ENCODE measurements around the gene MT1G.
"Not testable (repeated sequence)": the region's sequence is repeated elsewhere in the genome, so short reads cannot be mapped to it uniquely, and the experiment has no call there.

MT1G gene

DNA sequence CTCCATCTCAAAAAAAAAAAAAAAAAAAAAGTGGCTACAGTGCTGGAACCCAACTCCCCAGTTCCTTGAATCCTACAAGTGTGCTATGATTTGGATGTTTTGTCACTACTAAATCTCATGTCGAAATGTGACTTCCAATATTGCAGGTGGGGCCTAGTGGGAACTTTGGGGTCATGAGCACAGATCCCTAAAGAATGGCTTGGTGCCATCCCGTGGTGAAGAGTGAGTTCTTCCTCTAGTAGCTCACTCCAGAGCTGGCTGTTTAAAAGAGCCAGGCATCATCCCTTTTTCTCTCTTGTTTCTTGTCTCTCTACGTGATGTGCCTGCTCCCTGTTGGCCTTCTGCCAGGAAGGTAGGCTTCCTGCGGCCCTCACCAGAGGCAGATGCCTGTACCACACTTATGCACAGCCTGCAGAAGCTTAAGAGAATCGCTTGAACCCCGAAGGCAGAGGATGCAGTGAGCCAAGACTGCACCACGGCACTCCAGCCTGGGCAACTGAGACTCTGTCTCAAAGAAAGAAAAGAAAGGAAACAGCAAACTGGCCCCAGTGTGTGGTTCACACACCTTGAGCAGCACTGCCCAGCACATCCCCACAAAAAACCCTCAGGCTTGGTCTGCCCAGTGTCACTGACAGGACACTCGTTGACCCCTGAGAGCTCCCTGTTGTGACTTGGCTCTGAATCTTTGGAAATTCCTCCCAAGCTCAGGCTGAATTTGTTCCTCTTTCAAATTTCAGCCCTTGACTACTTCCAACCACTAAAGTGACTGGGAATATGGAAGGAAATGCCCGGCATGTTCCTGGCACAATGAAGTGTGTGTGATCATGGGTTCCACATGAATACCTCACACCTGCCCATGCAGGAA, 39.1 kb downstream of the MT1G start:
- no peaks in the 10 kb centered on the region for H3K36me3 Mint-ChIP-seq (ENCODE audit: low read depth)
- H3K4me3 Mint-ChIP-seq: no peak overlapping the region
- peaks cover 95% of the 10 kb centered on the region for H3K27me3 Mint-ChIP-seq (ENCODE audit: low read depth)
- H3K27ac Mint-ChIP-seq: no peak overlapping the region
- H3K4me1 Mint-ChIP-seq: peaks cover 5% of the 10 kb centered on the region
- no peaks in the 10 kb centered on the region for H3K9me3 Mint-ChIP-seq
- no peak for TF ChIP-seq CTCF (IDR thresholded peaks at IDR 0.05; ENCODE audit: unreplicated experiment in 3 of 3)

DNA sequence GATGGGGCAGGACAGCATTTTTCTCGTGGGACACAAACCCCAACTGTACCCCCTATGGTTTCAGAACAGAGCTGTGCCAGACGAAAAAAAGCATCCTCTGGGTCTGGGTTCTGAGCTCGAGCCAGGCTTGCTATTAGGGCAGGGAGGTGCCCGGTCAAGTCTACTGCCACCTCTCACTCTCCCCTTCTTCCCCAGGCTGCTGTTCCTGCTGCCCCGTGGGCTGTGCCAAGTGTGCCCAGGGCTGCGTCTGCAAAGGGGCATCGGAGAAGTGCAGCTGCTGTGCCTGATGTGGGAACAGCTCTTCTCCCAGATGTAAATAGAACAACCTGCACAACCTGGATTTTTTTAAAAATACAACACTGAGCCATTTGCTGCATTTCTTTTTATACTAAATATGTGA, 41.2 kb downstream of the MT1G start:
- TF ChIP-seq CTCF (IDR thresholded peaks at IDR 0.05; ENCODE audit: unreplicated experiment in 3 of 3): no peak
- Mint-ChIP-seq H3K4me1 (peaks cover 5% of the 10 kb centered on the region), H3K9me3 (no peaks in the 10 kb centered on the region), H3K27me3 (ENCODE audit: low read depth) (peaks cover 95% of the 10 kb centered on the region), H3K36me3 (ENCODE audit: low read depth) (no peaks in the 10 kb centered on the region), H3K4me3 (peak overlapping the region; percentile 65 to 88 (median 84)), H3K27ac (peak overlapping the region in 2 of 3 experiments; percentile 50 to 56)

GRCh38 chr16:56625943-56626654, 41.8 kb downstream of the MT1G start:
- peaks cover 5% of the 10 kb centered on the region for H3K4me1 Mint-ChIP-seq
- peak overlapping the region; percentile 84 to 88 (median 87) for H3K4me3 Mint-ChIP-seq
- H3K36me3 Mint-ChIP-seq (ENCODE audit: low read depth): no peaks in the 10 kb centered on the region
- TF ChIP-seq CTCF (IDR thresholded peaks at IDR 0.05; ENCODE audit: unreplicated experiment in 3 of 3): no peak
- no peaks in the 10 kb centered on the region for H3K9me3 Mint-ChIP-seq
- H3K27me3 Mint-ChIP-seq (ENCODE audit: low read depth): peaks cover 95% of the 10 kb centered on the region
- peak overlapping the region in 2 of 3 experiments; percentile 14 to 83 for H3K27ac Mint-ChIP-seq

- H3K4me3 Mint-ChIP-seq: peak within 1 kb of the TSS; percentile 87 to 93 (median 89)
- H3K27ac Mint-ChIP-seq: peak within 1 kb of the TSS; percentile 13 to 92 (median 83)
- no peaks in the 10 kb centered on the region for H3K9me3 Mint-ChIP-seq
- no peak for TF ChIP-seq CTCF (IDR thresholded peaks at IDR 0.05; ENCODE audit: unreplicated experiment in 3 of 3)
- peaks cover 94% of the 10 kb centered on the region for H3K27me3 Mint-ChIP-seq (ENCODE audit: low read depth)
- H3K36me3 Mint-ChIP-seq (ENCODE audit: low read depth): no peaks in the 10 kb centered on the region
- H3K4me1 Mint-ChIP-seq: peaks cover 5% of the 10 kb centered on the region
Measured at GRCh38 chr16:56625140-56625942, 42.5 kb downstream of the MT1G start, which contains the start of gene MT1E. Gene MT1E, plus strand, starts transcription at chr16:56625781. Its CDS starts 71 bp downstream, at chr16:56625852.

DNA sequence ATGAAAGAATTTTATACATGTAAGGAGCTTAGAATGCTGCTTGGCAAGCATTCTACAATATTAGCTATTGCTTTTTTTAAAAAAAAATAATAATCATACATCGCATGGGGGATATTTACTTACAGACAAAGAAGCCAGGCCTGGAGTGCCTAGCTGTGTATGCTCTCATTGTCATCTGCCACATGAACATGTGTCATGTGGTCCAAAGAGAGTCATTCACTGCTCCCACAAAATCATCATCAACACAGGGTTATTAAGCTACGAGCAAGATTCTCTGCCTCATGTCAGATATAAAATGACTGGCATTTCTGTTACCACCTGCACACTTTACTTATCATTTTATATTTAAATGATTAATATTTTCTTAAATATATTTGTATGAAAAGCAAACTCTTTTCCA, 44.2 kb downstream of the MT1G start:
- peaks cover 5% of the 10 kb centered on the region for H3K4me1 Mint-ChIP-seq
- H3K27ac Mint-ChIP-seq: no peak overlapping the region
- no peaks in the 10 kb centered on the region for H3K9me3 Mint-ChIP-seq
- no peaks in the 10 kb centered on the region for H3K36me3 Mint-ChIP-seq (ENCODE audit: low read depth)
- H3K4me3 Mint-ChIP-seq: no peak overlapping the region
- TF ChIP-seq CTCF (IDR thresholded peaks at IDR 0.05; ENCODE audit: unreplicated experiment in 3 of 3): no peak
- peaks cover 94% of the 10 kb centered on the region for H3K27me3 Mint-ChIP-seq (ENCODE audit: low read depth)

GRCh38 chr16:56623184-56623583, 44.7 kb downstream of the MT1G start:
- not testable (repeated sequence) for H3K27ac Mint-ChIP-seq; H3K9me3 Mint-ChIP-seq; H3K36me3 Mint-ChIP-seq (ENCODE audit: low read depth); H3K4me3 Mint-ChIP-seq; H3K4me1 Mint-ChIP-seq
- H3K27me3 Mint-ChIP-seq (ENCODE audit: low read depth): peaks cover 94% of the 10 kb centered on the region

- H3K36me3 Mint-ChIP-seq (ENCODE audit: low read depth); H3K9me3 Mint-ChIP-seq: not testable (repeated sequence)
- H3K27me3 Mint-ChIP-seq (ENCODE audit: low read depth): peaks cover 98% of the 10 kb centered on the region
- H3K4me3 Mint-ChIP-seq: peak overlapping the region in 2 of 3 experiments; percentile 14 to 28
- H3K4me1 Mint-ChIP-seq: peaks cover 10% of the 10 kb centered on the region
- peak overlapping the region in 1 of 3 experiments; percentile 30 for H3K27ac Mint-ChIP-seq
Measured at GRCh38 chr16:56621665-56622445, 46.0 kb downstream of the MT1G start.

All from nephron (organoid).